ENCODE results near the gene SSBP3. TPM values are rescaled to one million over a fixed set of nuclear protein-coding genes. Genes with fewer than 3 reads are reported as not detected.
A peak's percentile ranks its signal among the peaks of the same experiment; 100 is the strongest.

The SSBP3 gene
- total and polyA plus RNA-seq, 2 experiments from 2014 or later, result 47.4 to 68.6 TPM

DNA sequence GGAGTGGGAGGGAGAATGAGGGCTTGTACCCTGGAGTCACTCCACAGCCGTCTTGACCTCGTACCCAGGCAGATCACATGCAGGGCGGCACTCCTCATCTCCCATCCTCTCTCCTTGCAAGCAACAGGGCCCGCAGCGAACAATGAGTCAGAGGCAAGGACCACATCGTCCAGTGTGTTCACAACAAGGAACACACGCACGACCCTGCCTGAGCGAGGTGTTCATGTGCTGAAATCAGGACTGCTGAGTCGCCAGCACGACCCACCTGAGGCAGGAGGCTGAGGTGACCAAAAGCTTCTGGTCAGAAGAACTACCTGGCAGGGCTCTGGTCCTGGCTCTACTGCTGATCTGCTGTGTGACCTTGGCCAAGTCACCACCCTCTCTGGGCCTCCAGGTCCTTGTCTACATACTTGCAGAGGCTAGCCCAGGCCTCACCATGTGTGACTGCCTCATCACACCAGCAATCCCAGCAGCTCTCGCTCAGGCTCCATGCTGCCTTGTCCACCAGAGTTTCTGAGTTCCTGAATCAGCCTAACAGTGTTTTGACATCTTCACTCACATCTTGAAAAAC is 78.0 kb downstream of the SSBP3 start:
- TF ChIP-seq STAT1 (IDR thresholded peaks at IDR 0.05; ENCODE audit: unreplicated experiment), result no peak
- no peak for TF ChIP-seq CREB1 (CRISPR knock-in tag; IDR thresholded peaks at IDR 0.05; ENCODE audit: low read depth)
- no peak for TF ChIP-seq JUNB (IDR thresholded peaks at IDR 0.05; ENCODE audit: unreplicated experiment)
- TF ChIP-seq, protein P1, sequence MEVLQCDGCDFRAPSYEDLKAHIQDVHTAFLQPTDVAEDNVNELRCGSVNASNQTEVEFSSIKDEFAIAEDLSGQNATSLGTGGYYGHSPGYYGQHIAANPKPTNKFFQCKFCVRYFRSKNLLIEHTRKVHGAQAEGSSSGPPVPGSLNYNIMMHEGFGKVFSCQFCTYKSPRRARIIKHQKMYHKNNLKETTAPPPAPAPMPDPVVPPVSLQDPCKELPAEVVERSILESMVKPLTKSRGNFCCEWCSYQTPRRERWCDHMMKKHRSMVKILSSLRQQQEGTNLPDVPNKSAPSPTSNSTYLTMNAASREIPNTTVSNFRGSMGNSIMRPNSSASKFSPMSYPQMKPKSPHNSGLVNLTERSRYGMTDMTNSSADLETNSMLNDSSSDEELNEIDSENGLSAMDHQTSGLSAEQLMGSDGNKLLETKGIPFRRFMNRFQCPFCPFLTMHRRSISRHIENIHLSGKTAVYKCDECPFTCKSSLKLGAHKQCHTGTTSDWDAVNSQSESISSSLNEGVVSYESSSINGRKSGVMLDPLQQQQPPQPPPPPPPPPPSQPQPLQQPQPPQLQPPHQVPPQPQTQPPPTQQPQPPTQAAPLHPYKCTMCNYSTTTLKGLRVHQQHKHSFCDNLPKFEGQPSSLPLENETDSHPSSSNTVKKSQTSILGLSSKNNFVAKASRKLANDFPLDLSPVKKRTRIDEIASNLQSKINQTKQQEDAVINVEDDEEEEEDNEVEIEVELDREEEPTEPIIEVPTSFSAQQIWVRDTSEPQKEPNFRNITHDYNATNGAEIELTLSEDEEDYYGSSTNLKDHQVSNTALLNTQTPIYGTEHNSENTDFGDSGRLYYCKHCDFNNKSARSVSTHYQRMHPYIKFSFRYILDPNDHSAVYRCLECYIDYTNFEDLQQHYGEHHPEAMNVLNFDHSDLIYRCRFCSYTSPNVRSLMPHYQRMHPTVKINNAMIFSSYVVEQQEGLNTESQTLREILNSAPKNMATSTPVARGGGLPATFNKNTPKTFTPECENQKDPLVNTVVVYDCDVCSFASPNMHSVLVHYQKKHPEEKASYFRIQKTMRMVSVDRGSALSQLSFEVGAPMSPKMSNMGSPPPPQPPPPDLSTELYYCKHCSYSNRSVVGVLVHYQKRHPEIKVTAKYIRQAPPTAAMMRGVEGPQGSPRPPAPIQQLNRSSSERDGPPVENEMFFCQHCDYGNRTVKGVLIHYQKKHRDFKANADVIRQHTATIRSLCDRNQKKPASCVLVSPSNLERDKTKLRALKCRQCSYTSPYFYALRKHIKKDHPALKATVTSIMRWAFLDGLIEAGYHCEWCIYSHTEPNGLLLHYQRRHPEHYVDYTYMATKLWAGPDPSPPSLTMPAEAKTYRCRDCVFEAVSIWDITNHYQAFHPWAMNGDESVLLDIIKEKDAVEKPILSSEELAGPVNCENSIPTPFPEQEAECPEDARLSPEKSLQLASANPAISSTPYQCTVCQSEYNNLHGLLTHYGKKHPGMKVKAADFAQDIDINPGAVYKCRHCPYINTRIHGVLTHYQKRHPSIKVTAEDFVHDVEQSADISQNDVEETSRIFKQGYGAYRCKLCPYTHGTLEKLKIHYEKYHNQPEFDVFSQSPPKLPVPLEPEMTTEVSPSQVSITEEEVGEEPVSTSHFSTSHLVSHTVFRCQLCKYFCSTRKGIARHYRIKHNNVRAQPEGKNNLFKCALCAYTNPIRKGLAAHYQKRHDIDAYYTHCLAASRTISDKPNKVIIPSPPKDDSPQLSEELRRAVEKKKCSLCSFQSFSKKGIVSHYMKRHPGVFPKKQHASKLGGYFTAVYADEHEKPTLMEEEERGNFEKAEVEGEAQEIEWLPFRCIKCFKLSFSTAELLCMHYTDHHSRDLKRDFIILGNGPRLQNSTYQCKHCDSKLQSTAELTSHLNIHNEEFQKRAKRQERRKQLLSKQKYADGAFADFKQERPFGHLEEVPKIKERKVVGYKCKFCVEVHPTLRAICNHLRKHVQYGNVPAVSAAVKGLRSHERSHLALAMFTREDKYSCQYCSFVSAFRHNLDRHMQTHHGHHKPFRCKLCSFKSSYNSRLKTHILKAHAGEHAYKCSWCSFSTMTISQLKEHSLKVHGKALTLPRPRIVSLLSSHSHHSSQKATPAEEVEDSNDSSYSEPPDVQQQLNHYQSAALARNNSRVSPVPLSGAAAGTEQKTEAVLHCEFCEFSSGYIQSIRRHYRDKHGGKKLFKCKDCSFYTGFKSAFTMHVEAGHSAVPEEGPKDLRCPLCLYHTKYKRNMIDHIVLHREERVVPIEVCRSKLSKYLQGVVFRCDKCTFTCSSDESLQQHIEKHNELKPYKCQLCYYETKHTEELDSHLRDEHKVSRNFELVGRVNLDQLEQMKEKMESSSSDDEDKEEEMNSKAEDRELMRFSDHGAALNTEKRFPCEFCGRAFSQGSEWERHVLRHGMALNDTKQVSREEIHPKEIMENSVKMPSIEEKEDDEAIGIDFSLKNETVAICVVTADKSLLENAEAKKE (CRISPR knock-in tag; IDR thresholded peaks at IDR 0.05), result no peak
- no peak for TF ChIP-seq NANOG (IDR thresholded peaks at IDR 0.05; ENCODE audit: borderline replicate concordance)
- TF ChIP-seq, protein P2, sequence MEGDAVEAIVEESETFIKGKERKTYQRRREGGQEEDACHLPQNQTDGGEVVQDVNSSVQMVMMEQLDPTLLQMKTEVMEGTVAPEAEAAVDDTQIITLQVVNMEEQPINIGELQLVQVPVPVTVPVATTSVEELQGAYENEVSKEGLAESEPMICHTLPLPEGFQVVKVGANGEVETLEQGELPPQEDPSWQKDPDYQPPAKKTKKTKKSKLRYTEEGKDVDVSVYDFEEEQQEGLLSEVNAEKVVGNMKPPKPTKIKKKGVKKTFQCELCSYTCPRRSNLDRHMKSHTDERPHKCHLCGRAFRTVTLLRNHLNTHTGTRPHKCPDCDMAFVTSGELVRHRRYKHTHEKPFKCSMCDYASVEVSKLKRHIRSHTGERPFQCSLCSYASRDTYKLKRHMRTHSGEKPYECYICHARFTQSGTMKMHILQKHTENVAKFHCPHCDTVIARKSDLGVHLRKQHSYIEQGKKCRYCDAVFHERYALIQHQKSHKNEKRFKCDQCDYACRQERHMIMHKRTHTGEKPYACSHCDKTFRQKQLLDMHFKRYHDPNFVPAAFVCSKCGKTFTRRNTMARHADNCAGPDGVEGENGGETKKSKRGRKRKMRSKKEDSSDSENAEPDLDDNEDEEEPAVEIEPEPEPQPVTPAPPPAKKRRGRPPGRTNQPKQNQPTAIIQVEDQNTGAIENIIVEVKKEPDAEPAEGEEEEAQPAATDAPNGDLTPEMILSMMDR (conservative IDR thresholded peaks at IDR 0.05; ENCODE audit: low read depth in 2 of 2), result no peak
- TF ChIP-seq EZH2phosphoT487 (IDR thresholded peaks at IDR 0.05; ENCODE audit: unreplicated experiment), result no peak
- TF ChIP-seq ZNF114 (CRISPR knock-in tag; IDR thresholded peaks at IDR 0.05), result no peak
- TF ChIP-seq EZH2 (IDR thresholded peaks at IDR 0.05; ENCODE audit: low read depth, unreplicated experiment), result no peak
- TF ChIP-seq, protein P3, sequence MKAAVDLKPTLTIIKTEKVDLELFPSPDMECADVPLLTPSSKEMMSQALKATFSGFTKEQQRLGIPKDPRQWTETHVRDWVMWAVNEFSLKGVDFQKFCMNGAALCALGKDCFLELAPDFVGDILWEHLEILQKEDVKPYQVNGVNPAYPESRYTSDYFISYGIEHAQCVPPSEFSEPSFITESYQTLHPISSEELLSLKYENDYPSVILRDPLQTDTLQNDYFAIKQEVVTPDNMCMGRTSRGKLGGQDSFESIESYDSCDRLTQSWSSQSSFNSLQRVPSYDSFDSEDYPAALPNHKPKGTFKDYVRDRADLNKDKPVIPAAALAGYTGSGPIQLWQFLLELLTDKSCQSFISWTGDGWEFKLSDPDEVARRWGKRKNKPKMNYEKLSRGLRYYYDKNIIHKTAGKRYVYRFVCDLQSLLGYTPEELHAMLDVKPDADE (IDR thresholded peaks at IDR 0.05), result no peak
- TF ChIP-seq, protein P4, sequence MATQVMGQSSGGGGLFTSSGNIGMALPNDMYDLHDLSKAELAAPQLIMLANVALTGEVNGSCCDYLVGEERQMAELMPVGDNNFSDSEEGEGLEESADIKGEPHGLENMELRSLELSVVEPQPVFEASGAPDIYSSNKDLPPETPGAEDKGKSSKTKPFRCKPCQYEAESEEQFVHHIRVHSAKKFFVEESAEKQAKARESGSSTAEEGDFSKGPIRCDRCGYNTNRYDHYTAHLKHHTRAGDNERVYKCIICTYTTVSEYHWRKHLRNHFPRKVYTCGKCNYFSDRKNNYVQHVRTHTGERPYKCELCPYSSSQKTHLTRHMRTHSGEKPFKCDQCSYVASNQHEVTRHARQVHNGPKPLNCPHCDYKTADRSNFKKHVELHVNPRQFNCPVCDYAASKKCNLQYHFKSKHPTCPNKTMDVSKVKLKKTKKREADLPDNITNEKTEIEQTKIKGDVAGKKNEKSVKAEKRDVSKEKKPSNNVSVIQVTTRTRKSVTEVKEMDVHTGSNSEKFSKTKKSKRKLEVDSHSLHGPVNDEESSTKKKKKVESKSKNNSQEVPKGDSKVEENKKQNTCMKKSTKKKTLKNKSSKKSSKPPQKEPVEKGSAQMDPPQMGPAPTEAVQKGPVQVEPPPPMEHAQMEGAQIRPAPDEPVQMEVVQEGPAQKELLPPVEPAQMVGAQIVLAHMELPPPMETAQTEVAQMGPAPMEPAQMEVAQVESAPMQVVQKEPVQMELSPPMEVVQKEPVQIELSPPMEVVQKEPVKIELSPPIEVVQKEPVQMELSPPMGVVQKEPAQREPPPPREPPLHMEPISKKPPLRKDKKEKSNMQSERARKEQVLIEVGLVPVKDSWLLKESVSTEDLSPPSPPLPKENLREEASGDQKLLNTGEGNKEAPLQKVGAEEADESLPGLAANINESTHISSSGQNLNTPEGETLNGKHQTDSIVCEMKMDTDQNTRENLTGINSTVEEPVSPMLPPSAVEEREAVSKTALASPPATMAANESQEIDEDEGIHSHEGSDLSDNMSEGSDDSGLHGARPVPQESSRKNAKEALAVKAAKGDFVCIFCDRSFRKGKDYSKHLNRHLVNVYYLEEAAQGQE (IDR thresholded peaks at IDR 0.05; ENCODE audit: unreplicated experiment), result no peak
- no peak for TF ChIP-seq ZNF331 (CRISPR knock-in tag; IDR thresholded peaks at IDR 0.05; ENCODE audit: low read depth)
- DNase-seq (ENCODE audit: low spot score), result no peak
- Histone ChIP-seq H3K4me3 (0 out of 2 replicates have a peak overlapping the region, but pooled peaks have one; percentile 5), H2AFZ (no peak overlapping the region), H3K4me2 (peak overlapping the region; percentile 53), H3K4me1 (ENCODE audit: insufficient read depth) (peaks cover 100% of the 10 kb centered on the region), H4K20me1 (replicated peaks; ENCODE audit: insufficient read depth) (peaks cover 49% of the 10 kb centered on the region; the same call in 1 of the 2 replicates), H3K36me3 (ENCODE audit: insufficient read depth) (no peaks in the 10 kb centered on the region; the same call in 1 of the 2 replicates), H3F3A (replicated peaks; ENCODE audit: low read depth) (peaks cover 16% of the 10 kb centered on the region; the same call in 1 of the 2 replicates), H3K9me2 (ENCODE audit: insufficient read depth) (no peaks in the 10 kb centered on the region), H3K27ac (ENCODE audit: low read depth) (peak overlapping the region; percentile 60), H3K27me3 (ENCODE audit: insufficient read depth) (no peaks in the 10 kb centered on the region), H3K79me2 (replicated peaks; ENCODE audit: insufficient read depth) (peaks cover 100% of the 10 kb centered on the region)
- Mint-ChIP-seq H3K27me3 (ENCODE audit: insufficient read depth, low read depth, poor library complexity) (peaks cover 10% of the 10 kb centered on the region), H3K9me3 (no peaks in the 10 kb centered on the region), H3K4me1 (peaks cover 100% of the 10 kb centered on the region), H3K27ac (peak overlapping the region; percentile 67), H3K36me3 (ENCODE audit: low read depth) (no peaks in the 10 kb centered on the region), H3K4me3 (peak overlapping the region; percentile 44)
- ATAC-seq, result peak; percentile 24
